K562 (cell line): ENCODE results near the gene PIK3C2A. TPM values are rescaled to one million over a fixed set of nuclear protein-coding genes. Genes with fewer than 3 reads are reported as not detected.

Source experiments
- PHF20 ChIP-seq: fragments of 450-650 bp; IDR thresholded peaks from 2 replicates; pipeline ENCODE4 v1.6.1; 2018; ENCODE audit not compliant: partially characterized antibody
- ZBTB11 ChIP-seq, 3 experiments: fragments of 200-800 bp in 1 of 3; fragments of 250-450 bp in 1 of 3; fragments of 450-650 bp in 1 of 3; sonication (Bioruptor Pico) in 1 of 3; sonication (Bioruptor generic) in 1 of 3; formaldehyde crosslinking in 1 of 3; IDR thresholded peaks; 2 replicates each; pipeline versions ENCODE4 v1.6.1 to v1.8.0; 2016 to 2022; ENCODE audit warnings: mild to moderate bottlenecking in 2 of 3, missing genetic modification characterization in 2 of 3, missing compliant biosample characterization in 1 of 3, moderate library complexity in 1 of 3
- ZNF445 ChIP-seq: fragments of 250-450 bp; sonication (Bioruptor Pico); IDR thresholded peaks from 2 replicates; pipeline ENCODE4 v1.4.0; 2020; ENCODE audit warnings: low read depth, mild to moderate bottlenecking, moderate library complexity
- polyA plus RNA-seq, 8 experiments: library from polyadenylated mRNA; depleted of rRNA in 4 of 8; stranded (reverse) in 5 of 8; unstranded in 3 of 8; fragments of >200 nt; fragmentation: Nextera tagmentation in 2 of 8; fragmentation: Illumina TruSeq in 1 of 8; extraction: Ambion mirVana in 2 of 8; extraction: Trizol in 1 of 8; gene quantifications; 2 replicates each; pipeline versions ENCODE4 v1.2.1 to v1.2.3, GENCODE V29; 2011 to 2014; ENCODE audit warnings: inconsistent platforms in 1 of 8, missing spikeins in 1 of 8
- total RNA-seq, 7 experiments: library from RNA; depleted of rRNA in 6 of 7; stranded (reverse); fragments of >200 nt in 6 of 7; fragmentation: Illumina TruSeq in 2 of 7; extraction: Trizol in 2 of 7; gene quantifications; 2 replicates each; pipeline versions ENCODE4 v1.2.1 to v1.2.3, GENCODE V29; 2011 to 2021; ENCODE audit warnings: low replicate concordance in 1 of 7
- TF ChIP-seq, protein P1 (sequence below): fragments of 450-650 bp; IDR thresholded peaks from 2 replicates; pipeline ENCODE4 v1.6.1; 2016; ENCODE audit warnings: missing biosample characterization, missing genetic modification characterization

The PIK3C2A gene
- total and polyA plus RNA-seq, 9 of the 15 experiments (the other 6 are each of a cell fraction or from before 2014, with no cell fraction given), result 3.1 to 25.2 (median 15.6) TPM

DNA sequence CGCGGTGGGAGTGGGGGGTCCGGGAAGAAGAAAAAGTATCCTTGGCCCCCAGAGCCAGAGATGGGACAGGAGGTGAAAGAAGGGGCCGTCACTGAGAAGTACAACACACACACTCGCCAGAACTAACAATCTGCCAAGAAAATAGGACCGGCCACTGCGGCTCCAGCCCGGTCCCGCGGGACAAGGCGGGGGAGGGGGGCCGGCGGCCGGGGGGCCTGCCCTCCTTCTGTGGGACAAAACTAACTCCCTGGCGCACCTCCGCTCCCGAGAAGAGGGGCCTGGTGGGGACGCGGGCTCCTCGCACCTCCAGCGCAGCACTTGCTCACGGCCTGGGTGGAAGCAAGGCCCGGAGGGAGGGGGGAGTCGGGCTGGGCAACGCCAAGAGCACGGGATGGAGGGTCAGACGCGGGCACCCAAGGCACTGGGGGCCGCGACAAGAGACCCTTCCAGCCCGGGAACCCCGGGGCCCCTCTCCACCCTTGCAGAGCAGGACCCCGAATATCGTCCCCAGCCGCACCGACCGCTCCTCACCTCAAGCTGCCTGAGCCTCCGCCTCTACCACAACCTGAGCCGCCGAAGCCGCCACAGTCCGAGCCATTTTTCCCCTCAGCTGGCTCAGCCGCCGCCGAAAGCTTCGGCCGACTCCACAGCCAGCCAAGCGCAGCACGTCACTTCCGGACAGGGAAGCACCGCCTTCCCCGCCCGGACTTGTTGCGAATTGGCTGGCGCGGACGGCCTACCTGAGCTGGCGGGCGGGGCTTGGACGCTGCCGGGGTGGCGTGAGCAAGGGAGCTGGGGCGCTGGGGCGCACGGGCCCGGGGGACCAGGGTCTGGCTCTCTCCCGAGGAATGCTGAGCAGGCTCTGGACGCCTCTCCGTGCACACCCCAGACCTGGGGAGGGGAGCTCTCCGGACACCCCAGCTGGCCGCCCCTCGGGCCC lies at the start of gene PIK3C2A (continued):
- peak in 1 of 3 experiments; percentile 61; a peak in 1 of 6 replicates for TF ChIP-seq ZBTB11 (CRISPR knock-in tag; IDR thresholded peaks at IDR 0.05)
- no peak for TF ChIP-seq ZNF445 (CRISPR knock-in tag)
- peak; percentile 31 for TF ChIP-seq PHF20
- TF ChIP-seq, protein P1, sequence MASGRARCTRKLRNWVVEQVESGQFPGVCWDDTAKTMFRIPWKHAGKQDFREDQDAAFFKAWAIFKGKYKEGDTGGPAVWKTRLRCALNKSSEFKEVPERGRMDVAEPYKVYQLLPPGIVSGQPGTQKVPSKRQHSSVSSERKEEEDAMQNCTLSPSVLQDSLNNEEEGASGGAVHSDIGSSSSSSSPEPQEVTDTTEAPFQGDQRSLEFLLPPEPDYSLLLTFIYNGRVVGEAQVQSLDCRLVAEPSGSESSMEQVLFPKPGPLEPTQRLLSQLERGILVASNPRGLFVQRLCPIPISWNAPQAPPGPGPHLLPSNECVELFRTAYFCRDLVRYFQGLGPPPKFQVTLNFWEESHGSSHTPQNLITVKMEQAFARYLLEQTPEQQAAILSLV, result no peak
- TF ChIP-seq, all 486 proteins: peak for 79
